WI38 (cell line): ENCODE measurements around the gene MYBBP1A.

Source experiments
- H3K4me3 ChIP-seq: 2 replicates; pipeline ENCODE4 v1.5.1; 2011; ENCODE audit warnings: low read depth, mild to moderate bottlenecking, control low read depth, low read length
- CTCF ChIP-seq: IDR thresholded peaks from 2 replicates; pipeline ENCODE4 v1.5.1; 2012; ENCODE audit warnings: low read depth, mild to moderate bottlenecking, control low read depth, low read length

Gene MYBBP1A

GRCh38 chr17:4512156-4513112 is 42.8 kb downstream of the MYBBP1A start:
- H3K4me3 ChIP-seq, result no peak overlapping the region
- no peak for TF ChIP-seq CTCF

GRCh38 chr17:4511199-4511932 is 43.8 kb downstream of the MYBBP1A start:
- no peak for TF ChIP-seq CTCF
- H3K4me3 ChIP-seq, result no peak overlapping the region

- H3K4me3 ChIP-seq, result no peak overlapping the region
- TF ChIP-seq CTCF, result no peak
These were observed 44.6 kb downstream of the MYBBP1A start for GRCh38 chr17:4510618-4510941.

- no peak overlapping the region for H3K4me3 ChIP-seq
- TF ChIP-seq CTCF, result no peak
These were observed 45.1 kb downstream of the MYBBP1A start for GRCh38 chr17:4509923-4510617.

GRCh38 chr17:4509401-4509800 is 45.8 kb downstream of the MYBBP1A start:
- no peak for TF ChIP-seq CTCF
- H3K4me3 ChIP-seq, result no peak overlapping the region

GRCh38 chr17:4508207-4508606 is 47.0 kb downstream of the MYBBP1A start:
- no peak for TF ChIP-seq CTCF

More at GRCh38 chr17:4508207-4508606, 47.0 kb downstream of the MYBBP1A start:
- H3K4me3 ChIP-seq, result no peak overlapping the region
